Measurements from ENCODE around the gene SSTR4. TPM values are rescaled to one million over a fixed set of nuclear protein-coding genes. Genes with fewer than 3 reads are reported as not detected.

SSTR4 gene
- total RNA-seq, 4 donors from 2014 or later = not detected

- TF ChIP-seq, protein P1, sequence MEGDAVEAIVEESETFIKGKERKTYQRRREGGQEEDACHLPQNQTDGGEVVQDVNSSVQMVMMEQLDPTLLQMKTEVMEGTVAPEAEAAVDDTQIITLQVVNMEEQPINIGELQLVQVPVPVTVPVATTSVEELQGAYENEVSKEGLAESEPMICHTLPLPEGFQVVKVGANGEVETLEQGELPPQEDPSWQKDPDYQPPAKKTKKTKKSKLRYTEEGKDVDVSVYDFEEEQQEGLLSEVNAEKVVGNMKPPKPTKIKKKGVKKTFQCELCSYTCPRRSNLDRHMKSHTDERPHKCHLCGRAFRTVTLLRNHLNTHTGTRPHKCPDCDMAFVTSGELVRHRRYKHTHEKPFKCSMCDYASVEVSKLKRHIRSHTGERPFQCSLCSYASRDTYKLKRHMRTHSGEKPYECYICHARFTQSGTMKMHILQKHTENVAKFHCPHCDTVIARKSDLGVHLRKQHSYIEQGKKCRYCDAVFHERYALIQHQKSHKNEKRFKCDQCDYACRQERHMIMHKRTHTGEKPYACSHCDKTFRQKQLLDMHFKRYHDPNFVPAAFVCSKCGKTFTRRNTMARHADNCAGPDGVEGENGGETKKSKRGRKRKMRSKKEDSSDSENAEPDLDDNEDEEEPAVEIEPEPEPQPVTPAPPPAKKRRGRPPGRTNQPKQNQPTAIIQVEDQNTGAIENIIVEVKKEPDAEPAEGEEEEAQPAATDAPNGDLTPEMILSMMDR (IDR thresholded peaks at IDR 0.05) = peak in 1 of 3 donors; percentile 4
- no peak for DNase-seq (ENCODE audit: low spot score)
- peak; percentile 8 for ATAC-seq (ENCODE audit: low FRiP score)
These were observed 13.4 kb downstream of the SSTR4 start for GRCh38 chr20:23048283-23049200.

DNA sequence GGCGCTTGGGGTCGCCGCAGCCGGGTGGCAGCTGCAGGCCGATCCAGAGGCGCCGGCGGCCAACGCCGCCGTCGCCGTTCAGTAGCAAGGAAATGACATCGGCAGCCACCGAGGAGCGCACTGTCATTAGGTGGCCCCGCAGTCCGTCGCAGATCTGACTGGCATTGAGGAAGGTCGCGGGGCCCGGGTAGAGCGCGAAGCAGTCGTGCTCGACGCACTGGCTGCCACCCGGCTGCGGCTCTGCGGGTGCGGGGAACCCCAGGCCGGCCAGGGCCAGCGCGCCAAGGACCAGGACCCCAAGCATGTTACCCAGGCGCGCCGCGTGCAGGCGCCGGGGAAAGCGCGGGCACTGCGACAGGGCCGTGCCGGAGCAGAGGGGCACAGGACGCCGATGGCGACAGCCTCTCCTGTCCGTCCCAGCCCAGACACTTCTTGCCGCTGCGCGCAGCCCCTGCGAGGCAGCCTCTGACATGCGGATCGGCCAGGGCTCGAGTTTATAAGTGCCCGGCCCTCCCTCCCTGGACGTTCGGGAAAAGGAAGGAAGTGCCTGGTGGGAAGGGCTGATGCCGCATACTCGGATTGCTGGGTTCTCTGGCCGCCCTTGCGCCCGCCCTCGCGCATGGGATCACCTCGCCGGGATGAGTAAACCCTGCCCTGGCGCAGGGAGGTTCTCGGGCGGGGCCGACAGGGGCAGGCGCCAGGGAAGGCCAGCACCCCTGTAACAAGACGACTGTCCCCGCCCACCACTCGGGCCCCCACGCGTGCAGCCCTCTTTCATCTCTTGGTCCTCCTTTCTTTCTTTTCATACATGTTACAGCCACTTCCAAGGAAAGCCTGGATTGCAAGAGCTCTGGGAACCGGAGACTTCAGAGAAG is 14.3 kb downstream of the SSTR4 start, which contains the start of gene THBD:
TSS of gene THBD (minus strand) at position 472 of the 875 bp plus-strand sequence. CDS start at position 304, 168 bp downstream.
- TF ChIP-seq, protein P1 (IDR thresholded peaks at IDR 0.05) = no peak
- peak; percentile 86 for ATAC-seq (ENCODE audit: low FRiP score)

GRCh38 chr20:23050076-23050838 is 15.1 kb downstream of the SSTR4 start:
- DNase-seq (ENCODE audit: low spot score) = no peak
- peak; percentile 39 for ATAC-seq (ENCODE audit: low FRiP score)
- TF ChIP-seq, protein P1 (IDR thresholded peaks at IDR 0.05) = no peak

More for the DNA sequence above, 14.3 kb downstream of the SSTR4 start, which contains the start of gene THBD:
- peak; percentile 70 for DNase-seq (ENCODE audit: low spot score)

DNA sequence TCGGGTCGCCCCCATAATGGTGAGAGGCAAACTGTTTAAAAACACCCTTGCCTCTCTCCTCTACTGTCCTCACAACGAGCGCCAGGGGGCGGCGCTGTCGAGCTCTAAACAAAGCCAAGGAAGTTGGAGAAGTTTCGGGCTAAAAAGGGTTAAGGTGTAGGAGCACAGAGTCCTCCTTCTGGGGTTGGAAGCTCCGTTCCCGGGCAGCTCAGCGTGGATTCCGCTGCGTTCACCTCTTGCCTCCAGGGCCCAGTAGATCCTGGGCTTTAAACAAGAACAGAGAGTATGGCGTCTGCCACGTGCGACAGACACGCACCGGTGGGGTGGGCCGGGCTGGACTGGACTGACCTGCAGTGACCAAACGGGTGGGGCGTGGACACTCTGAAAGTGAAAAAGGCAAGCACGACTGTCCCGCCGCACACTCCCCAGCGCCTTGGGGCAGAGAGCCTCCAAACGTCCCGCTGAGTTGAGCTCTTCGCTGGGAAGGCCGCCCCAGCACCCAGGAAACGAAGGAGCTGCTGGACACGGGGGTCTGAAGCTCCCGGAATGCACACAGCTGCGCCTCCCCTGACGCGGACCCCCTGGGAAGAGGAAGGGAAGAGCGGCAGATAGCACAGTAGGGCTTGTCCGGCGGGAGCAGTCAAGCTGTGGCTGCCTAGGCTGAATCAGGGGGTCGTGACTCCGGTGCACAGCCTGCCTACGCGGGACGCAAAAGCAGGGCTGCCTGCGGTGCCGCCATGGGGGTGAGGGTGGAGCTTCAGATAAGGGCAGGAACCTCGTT is 15.9 kb downstream of the SSTR4 start:
- peak; percentile 93 for DNase-seq (ENCODE audit: low spot score)
- ATAC-seq (ENCODE audit: low FRiP score) = peak; percentile 37

DNA sequence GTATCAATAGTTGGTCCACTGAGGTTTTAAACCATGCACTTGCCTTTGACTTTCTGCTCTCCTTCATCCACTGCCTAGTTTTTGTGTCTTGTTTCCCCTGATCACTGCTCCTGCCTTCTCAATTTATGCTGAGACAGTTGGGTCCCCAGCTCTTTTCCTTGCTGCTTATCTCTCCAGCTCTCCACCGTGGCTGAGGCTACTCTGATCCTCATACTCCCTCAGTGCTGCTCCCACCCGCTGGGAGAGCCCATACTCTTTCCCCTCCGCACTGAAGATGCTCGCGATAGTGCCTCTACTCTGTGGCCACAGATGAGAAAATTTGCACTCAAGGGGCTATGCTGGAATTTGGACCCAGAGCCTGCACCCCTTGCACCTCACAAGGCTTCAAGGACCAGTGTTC is 17.8 kb downstream of the SSTR4 start:
- no peak for DNase-seq (ENCODE audit: low spot score)
- ATAC-seq (ENCODE audit: low FRiP score) = no peak
- TF ChIP-seq, protein P1 (IDR thresholded peaks at IDR 0.05) = no peak

More for the DNA sequence above, 15.9 kb downstream of the SSTR4 start:
- TF ChIP-seq, protein P1 (IDR thresholded peaks at IDR 0.05) = peak in 1 of 3 donors; percentile 24

Data from omental fat pad (tissue), 4 donors.